SKM-1 treated with dmso at 0.1 percent for 144 hours (cell line): ENCODE data around the gene EFCAB6.

Experiments used
- DNase-seq: peaks from one replicate; lab custom pipeline; 2025; ENCODE audit not compliant: unreplicated experiment; lab: John Stamatoyannopoulos, UW

EFCAB6 gene

DNA sequence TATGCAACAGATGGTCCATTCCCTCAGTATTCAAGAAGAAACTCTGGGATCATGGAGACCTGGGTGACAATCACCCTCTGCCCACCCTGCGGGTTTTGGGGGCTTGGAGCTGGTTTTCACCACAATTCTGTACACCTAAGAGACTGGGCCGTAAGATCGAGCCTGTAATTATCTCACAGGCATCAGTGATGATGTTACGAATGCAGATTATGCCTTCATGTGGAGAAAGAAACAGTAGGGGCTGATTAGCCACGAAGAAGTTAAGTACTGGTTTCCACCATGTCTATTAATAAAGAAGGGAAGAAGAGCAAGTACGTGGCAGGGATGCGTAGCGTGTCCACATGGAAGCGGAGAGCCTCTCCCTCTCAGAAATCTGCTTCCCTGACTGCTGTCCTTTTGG, 5.3 kb upstream of the EFCAB6 start:
- DNase-seq, result no peak

DNA sequence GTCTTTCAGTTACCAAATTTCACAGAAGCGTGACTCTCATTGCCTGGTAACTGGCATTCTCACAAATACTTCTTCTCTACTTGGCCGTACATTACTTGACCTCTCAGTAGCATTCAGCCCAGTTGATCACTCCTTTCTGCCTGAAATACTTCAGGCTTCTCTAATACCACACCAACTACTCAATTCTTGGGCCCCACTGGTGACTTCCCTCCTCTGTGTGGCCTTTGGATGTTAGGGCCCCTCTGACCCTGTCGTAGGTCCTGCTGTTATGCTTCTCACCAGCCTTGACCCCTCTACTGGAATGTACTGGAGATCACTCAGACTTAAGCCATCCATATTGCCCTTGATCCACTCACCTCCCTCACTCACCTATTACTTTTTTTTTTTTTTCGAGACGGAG, 2.2 kb upstream of the EFCAB6 start:
- no peak for DNase-seq

DNA sequence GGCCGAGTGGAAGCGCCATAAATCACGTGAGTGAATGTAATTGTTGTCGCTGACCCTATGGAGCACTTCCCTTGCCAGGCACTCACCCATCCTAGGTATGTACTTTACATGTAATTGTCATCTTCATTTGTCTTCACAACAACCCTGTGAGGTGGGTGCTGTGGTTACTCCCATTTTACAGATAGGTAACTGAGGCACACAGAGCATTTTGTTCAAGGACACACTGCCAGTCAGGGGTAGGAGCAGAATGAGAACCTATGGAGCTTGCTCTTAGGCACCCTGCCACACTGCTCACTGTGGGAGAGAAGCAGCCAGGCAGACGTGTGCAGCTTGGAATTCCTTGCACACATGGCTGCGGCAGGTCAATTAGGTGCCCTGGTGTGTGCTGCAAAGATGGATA, 785 bp upstream of the EFCAB6 start:
- DNase-seq, result no peak

DNA sequence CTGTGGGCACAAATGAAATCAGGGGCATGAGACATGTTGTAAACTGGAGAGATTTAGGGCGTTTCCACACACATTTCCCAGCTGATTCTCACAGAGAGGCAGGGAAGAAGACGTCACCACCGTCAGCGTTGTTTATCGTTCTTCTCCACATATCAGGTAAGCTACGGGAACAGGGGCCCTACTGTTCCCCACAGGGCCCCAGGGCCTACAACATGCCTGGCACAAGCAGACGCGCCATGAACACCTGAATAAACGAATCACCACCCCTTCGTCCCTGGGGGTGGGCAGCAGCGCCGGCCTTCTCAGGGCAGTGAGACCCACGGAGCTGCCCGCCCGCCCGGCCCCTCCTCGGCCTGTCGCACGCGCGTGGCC, 342 bp downstream of the EFCAB6 start:
- no peak for DNase-seq

DNA sequence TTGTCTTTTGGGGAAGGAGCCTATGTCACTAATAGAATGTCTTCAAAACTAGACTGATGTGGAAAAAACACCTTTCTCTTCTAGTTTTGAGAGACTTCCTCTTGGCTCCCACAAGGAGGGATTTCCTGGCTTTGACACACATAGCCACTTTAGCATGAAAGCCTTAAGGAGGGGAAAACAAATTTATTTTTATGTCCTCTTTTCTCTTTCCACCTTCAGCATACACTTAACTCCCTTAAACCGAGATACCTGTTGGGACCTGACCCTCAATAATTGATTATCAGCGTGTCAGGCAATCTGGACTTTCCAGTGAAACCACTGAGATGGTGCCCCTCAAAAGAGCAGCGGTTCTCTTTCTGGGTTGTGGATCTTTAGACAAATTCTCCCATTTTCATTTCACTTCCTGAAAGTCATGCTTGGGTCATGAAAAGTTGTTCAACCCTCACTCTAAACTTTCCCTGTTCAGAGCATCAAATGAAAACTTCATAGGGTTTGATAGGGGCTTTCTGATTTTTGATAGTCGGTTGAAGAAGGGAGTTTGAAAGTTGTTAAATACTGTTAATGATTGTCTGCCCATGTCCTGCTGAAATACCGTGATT, 9.1 kb downstream of the EFCAB6 start:
- no peak for DNase-seq

DNA sequence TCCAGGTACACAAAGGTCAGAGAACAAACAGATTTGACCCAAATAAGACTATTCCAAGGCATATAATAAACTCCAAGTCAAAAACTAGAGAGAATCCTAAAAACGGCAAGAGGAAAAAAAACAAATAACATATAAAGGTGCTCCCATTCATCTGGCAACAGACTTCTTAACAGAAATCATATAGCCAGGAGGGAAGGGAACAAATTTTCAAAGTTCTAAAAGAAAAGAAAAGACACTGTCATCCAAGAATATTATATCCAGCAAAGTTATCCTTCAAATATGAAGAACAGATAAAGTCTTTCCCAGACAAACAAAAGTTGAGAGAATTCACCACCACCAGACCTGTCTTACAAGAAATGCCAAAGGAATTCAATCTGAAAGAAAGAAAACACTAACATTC, 11.1 kb downstream of the EFCAB6 start:
- DNase-seq, result no peak

DNA sequence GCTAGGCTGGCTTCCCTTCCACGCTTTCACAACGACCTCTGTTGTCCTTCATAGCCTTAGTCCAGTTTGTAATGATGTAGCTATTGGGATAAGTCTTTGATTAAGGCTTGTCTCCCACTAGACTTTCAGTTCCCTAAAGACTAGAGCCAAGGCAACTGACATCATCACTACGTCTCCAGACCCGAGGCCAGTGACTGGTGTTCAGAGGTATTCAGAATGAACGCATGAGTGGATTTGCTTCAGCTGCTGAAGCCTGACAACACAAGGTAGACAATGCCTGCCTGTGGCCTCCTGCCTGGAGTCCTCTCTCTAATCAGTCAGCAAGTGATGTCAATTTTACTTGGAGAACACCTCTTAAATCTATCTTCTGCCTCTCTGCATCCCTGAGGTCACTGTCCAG, 13.6 kb downstream of the EFCAB6 start:
- no peak for DNase-seq

DNA sequence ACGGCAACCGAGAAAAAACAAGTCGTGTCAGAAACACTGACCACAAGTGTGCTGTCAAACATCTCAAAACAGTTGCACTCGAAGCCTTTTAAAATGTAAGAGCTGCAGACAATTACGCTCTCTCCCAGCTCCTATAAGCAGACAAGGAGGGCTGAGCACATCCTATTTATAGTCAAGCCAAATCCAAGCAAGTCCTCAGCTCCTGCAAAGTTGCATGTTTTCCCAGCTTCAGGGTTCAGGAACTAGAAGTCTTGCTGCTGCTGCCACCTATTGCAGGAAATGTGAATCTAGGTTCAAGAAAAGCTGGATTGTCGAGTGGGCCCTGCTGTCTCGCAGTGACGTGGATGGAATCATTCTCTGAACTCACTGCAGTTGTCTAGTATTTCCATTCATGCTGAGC, 15.5 kb downstream of the EFCAB6 start:
- no peak for DNase-seq

DNA sequence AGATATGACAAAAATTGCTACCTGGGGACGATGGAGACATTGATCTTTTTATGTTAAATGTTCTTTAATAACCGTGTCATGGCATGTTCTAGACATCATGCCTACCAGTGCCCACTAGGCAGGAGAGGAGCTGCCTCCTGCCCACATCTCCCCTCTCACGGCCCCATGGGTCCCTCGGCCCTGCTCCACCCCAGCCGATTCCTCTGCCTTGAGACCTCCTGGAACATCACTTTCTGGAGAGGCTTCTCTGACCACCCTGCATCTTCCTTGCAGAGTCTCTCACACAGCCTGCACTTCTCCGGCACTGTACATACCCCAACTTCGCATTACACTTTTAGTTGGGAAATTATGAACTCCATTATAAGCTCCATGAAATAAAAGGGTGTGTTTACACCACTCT, 16.8 kb downstream of the EFCAB6 start:
- no peak for DNase-seq

DNA sequence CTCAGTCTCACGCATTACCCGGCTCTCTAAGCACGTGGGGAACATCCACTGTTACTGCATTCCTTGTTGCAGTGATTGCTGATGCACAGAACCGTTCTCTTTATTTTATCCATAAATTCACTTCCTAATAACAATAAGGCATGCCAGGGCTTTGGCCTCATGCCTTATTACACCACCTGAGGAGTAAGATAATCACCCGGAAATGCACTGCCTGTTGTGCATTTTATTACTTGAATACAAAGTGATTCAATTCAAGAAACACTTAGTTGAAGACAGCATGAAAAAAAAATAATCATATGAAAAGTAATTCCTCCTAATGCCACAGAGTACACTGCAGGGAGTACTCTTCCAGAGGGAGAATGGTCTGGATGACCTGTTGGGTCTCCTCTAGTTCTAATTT, 19.2 kb downstream of the EFCAB6 start:
- no peak for DNase-seq

DNA sequence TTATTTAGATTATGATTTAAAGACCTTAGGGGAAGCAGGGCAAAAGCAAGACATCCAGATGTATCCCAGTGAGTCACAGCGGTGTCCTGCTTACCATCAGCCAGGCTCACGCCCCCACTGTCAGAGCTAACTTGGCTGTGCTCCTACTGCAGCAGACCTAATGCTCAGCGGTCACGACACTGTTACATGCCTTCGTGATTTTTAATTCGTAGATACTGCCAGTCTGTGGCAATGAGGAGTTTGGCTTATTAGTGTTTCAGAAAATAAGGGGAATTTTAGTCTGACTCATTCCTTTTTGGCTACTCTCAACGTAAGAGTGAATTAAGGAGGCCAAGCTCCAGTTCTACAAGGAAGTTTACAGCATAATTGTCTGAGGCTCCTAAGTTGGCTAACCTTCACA, 22.7 kb downstream of the EFCAB6 start:
- DNase-seq, result no peak

DNA sequence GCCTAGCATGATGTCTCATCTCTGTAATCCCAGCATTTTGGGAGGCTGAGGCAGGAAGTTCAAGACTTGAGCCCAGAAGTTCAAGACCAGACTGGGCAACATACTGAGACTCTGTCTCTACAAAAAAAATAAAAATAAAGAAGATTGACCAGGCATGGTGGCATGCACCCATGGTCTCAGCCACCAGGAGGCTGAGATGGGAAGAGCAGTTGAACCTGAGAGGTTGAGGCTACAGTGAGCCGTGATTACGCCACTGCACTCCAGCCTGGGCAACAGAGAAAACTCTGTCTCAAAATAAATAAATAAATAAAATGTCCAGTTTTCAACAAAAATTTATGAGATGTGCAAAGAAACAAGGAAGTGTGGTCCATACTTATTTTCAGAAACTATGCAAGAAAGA, 28.3 kb downstream of the EFCAB6 start:
- no peak for DNase-seq

DNA sequence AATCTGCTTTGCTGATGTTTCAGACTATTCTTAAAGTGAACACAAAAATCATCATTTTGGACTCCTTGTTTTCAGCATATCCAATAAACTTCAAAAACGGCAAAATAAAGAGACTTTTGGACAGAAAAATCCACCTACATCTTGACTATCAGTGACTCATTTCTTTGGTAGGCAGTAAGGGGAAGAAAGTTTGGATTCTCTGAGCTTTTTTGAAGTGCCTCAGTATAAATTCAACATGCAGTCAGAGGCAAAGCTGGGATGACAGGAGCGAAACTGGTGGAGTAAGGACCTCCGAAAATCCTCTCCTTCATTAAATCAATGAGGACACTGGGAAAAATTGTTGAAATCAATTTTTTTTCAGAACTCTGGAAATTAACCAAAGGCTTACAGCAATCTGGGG, 29.7 kb downstream of the EFCAB6 start:
- DNase-seq, result no peak

DNA sequence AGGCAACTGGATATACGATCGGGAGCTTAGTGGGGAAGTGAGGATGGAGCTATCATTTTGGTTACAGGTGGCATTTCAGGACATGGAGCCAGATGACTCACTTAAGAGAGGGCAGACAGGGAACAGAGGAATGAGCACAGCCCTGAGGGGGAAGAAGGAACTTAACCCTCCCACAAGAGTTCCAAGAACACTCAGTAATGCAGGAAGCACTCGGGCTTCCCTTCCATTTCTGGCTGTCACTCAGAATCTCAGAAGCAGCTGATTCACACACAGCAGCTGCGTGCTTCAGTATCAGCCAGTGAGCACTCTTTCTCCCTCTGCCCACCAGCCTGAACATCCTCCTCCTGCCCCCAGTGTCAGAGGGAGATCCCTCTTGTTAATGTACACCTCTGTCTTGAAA, 34.8 kb downstream of the EFCAB6 start:
- DNase-seq, result no peak

DNA sequence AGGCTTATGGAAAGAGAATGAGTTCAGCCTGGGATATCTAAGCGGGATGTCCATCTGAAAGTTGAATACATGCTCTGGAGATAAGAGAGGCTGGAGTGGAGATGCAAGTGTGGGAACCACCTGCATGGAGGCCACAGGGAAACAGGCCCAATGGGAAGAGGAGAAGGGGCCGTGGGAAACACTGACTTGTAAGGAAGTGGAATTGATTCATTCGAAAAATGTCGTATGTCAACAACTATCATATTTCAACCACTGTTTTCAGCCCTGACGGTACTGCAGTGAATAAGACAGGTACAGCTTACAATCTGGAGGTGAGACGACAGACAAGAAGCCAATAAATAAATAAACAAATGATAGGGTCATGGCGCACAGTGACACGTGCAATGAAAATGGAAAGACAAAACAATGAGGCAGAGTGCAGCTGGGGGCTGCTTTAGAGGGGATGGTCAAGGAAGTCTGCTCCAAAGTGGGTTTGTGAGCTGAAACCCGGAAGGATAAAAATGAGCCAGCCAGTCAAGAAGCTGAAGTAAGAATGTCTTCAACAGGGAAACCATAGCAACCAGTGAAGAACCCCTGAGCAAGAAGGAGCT, 35.9 kb downstream of the EFCAB6 start:
- no peak for DNase-seq

DNA sequence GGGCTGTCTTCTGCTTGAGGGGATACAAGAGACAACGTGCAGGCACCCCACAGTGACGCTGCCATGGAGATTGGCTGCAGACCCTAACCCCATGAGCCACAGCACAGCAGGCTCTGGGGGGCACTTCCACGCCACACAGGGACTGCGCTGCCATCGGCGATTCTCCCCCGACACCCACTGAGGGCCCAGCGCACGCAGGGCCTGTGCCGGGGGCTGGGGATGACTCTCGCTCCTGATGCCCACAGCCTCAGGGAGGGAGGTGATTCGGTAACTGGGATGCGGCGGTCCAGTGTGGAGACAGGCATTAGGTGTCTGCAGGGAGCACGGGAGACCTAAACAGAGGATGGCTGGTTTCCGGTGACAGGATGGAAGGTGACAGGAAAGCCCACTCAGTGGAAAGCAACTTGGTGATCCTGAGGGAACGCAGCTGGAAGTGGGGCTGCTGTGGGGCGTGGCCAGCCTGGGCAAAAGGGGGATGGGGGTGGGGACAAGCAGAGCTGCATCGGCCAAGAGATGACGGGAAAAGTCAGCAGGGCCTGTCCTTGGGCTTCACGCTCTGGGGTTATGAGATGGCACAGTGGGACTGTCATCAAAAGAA, 37.7 kb downstream of the EFCAB6 start:
- DNase-seq, result no peak

DNA sequence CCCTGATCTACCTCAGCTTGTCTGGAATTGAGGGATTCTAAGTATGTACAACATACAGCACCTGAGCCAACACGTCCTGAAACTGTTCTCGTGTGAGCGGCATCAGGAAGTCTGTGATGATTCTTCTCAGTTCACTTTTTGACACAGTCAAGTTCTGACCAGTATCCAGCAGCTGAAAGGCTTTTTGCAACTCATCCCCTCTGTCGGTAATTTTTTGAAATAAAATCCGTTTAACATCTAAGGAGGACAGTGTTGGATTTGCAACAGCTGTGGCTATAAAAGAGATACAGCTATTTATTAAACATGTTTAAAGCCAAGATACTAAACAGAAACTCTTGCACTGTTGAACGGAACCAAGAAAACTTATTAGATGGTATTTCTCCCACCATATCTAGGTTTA, 39.3 kb downstream of the EFCAB6 start:
- DNase-seq, result no peak

DNA sequence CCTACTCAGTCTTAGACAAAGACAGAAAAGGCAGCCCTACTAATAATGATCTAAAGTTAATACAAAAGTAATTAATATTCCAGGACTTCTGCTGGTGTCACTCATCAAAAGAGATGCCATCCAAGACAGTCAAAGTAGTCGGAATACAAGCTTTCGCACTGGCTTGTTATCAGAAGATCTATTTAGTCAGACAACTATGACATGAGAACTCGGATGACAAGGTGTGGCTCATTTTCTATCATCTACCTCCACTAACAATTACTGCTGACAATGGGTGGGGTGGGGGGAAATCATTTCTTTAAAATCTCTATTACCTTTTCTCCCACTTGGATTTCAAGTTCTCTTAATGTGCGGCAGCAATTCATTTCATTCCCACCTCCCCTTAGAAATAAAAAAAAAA, 56.7 kb downstream of the EFCAB6 start:
- no peak for DNase-seq

DNA sequence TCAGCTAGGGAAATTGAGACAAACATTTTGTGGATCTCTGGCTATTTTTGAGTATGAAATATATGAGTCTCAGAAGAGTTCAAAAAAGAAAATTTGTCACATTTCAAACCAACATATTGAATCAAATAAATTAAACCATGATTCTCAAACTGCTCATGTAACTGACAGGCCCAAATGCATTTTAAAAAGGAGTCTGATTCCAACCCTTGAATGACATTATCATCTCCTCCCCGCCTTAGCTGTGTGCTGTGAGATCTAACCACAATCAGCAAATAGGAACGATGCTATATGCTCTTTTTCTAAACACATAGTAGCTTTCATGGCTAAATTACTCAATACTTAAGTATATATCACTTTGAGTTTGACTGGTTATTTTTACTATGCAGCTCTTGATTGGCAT, 57.1 kb downstream of the EFCAB6 start:
- DNase-seq, result no peak

DNA sequence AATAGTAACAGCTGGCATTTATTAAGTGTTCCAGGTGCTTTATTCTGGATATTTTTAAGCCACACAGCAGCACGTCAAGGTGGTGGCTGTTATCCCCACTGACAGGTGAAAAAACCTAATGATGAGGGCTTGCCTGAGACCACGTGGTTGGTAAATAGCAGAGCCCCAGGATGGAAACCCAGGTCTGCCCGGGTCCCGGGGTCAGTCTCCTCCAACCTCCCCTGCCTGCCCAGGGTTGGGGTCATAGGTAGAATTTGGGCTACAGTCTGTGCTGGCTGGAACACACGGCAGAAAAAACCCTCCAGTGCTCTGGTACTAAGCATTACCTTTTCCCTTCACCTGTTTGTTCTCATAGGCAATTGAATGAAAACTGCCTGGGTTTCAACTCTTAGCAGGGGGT, 57.9 kb downstream of the EFCAB6 start:
- DNase-seq, result no peak

DNA sequence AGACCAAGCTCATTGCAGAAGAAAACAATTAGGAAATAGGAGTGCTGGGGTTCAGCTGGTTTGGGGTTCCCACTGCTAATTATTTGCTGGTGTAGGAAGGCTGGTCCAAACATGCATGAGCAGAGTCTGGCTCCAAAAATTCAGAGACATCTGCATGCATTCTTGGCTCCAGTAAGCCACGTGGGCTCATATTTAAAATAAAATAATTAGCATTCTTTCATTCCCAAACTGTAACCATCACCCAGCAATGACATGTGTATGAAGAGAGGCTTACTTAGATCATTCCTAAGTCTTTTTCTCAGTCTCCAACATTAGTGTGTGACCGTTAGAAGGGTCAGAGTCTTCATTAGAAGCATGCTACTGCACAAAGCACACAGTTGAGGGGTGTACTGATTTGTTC, 58.4 kb downstream of the EFCAB6 start:
- no peak for DNase-seq

DNA sequence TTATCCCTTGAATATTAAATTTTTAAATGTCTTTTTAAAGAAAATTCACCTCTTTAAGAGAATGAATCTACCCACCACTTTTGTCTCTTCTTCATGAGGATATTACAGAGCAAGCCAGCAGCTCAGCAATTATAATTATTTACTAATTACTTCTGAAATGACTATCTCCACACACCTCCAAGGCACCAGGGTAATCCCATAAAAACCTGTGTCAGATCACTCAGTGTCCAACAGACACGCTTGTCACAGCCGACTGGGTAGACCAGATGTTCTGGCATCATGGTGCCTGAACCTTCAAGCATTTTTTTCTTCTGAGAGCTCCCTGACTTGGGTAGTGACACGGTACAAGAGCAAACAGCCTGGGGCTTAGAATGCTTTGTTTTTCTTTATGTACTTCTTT, 61.4 kb downstream of the EFCAB6 start:
- DNase-seq, result no peak

DNA sequence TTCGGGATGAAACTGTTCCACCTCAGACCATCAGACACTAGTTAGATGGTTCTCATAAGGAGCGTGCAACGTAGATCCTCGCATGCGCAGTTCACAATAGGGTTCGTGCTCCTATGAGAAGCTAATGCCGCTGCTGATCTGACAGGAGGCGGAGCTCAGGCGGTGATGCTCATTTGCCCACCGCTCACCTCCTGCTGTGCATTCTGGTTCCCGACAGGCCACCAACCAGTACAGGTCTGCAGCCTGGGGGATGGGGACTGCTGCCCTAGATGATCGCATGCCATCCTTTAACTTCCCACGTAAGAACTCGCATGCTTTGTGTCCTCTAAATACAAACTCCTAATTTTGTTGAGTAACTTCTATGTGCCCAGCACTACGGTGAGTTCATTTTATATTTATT, 62.6 kb downstream of the EFCAB6 start:
- no peak for DNase-seq
